K562 (cell line): ENCODE results near the gene SNIP1. TPM values are rescaled to one million over a fixed set of nuclear protein-coding genes. Genes with fewer than 3 reads are reported as not detected.
A peak's percentile ranks its signal among the peaks of the same experiment; 100 is the strongest.

ENCODE experiments used
- CREB3 ChIP-seq: fragments of 450-650 bp; conservative IDR thresholded peaks from 2 replicates; pipeline ENCODE4 v1.6.1; 2016; ENCODE audit warnings: missing genetic modification characterization, low read depth, mild to moderate bottlenecking, missing compliant biosample characterization, moderate library complexity
- ID3 ChIP-seq, 2 experiments: fragments of 250-450 bp in 1 of 2; fragments of 450-650 bp in 1 of 2; sonication (Bioruptor Pico) in 1 of 2; IDR thresholded peaks; 2 replicates each; pipeline versions ENCODE4 v1.6.1 to v1.8.0; 2016 to 2021; ENCODE audit warnings: mild to moderate bottlenecking in 2 of 2, moderate library complexity in 2 of 2, missing compliant biosample characterization in 1 of 2, missing genetic modification characterization in 1 of 2
- KDM1A ChIP-seq, 2 experiments: fragments of 450-650 bp; IDR thresholded peaks; 2 replicates each; pipeline ENCODE4 v1.6.1; 2016; ENCODE audit warnings: mild to moderate bottlenecking in 2 of 2
- RERE ChIP-seq: sonication (generic); formaldehyde crosslinking; IDR thresholded peaks from 2 replicates; pipeline ENCODE4 v1.8.0; 2023; ENCODE audit warnings: missing genetic modification reagents, mild to moderate bottlenecking, borderline replicate concordance
- YY1 ChIP-seq, 3 experiments: IDR thresholded peaks; 2 replicates each; pipeline ENCODE4 v1.6.1; 2011; ENCODE audit warnings: low read length in 2 of 3, mild to moderate bottlenecking in 2 of 3, moderate library complexity in 2 of 3, borderline replicate concordance in 1 of 3, control low read depth in 1 of 3, low read depth in 1 of 3; ENCODE audit not compliant: insufficient read depth in 3 of 3, insufficient replicate concordance in 2 of 3, control insufficient read depth in 1 of 3, insufficient read length in 1 of 3; ENCODE audit errors: extremely low read depth in 1 of 3
- polyA plus RNA-seq, 8 experiments: library from polyadenylated mRNA; depleted of rRNA in 4 of 8; stranded (reverse) in 5 of 8; unstranded in 3 of 8; fragments of >200 nt; fragmentation: Nextera tagmentation in 2 of 8; fragmentation: Illumina TruSeq in 1 of 8; extraction: Ambion mirVana in 2 of 8; extraction: Trizol in 1 of 8; gene quantifications; 2 replicates each; pipeline versions ENCODE4 v1.2.1 to v1.2.3, GENCODE V29; 2011 to 2014; ENCODE audit warnings: inconsistent platforms in 1 of 8, missing spikeins in 1 of 8
- total RNA-seq, 7 experiments: library from RNA; depleted of rRNA in 6 of 7; stranded (reverse); fragments of >200 nt in 6 of 7; fragmentation: Illumina TruSeq in 2 of 7; extraction: Trizol in 2 of 7; gene quantifications; 2 replicates each; pipeline versions ENCODE4 v1.2.1 to v1.2.3, GENCODE V29; 2011 to 2021; ENCODE audit warnings: low replicate concordance in 1 of 7

The SNIP1 gene
- total and polyA plus RNA-seq, 9 of the 15 experiments (the other 6 are each of a cell fraction or from before 2014, with no cell fraction given): 2.9 to 25.9 (median 14.6) TPM

GRCh38 chr1:37513795-37514349, 40.2 kb downstream of the SNIP1 start (continued):
- TF ChIP-seq RERE (CRISPR knock-in tag): no peak
- TF ChIP-seq KDM1A (IDR thresholded peaks at IDR 0.05): no peak
- TF ChIP-seq CREB3 (tag): no peak
- TF ChIP-seq YY1 (IDR thresholded peaks at IDR 0.05; ENCODE audit: borderline replicate concordance in 1 of 3, control insufficient read depth in 1 of 3, extremely low read depth in 1 of 3, insufficient read depth in 3 of 3, insufficient read length in 1 of 3, insufficient replicate concordance in 2 of 3, low read depth in 1 of 3, low read length in 2 of 3): peak in 1 of 3 experiments; percentile 10
- TF ChIP-seq ID3 (CRISPR knock-in tag; IDR thresholded peaks at IDR 0.05): no peak
- TF ChIP-seq ID3 (tag; IDR thresholded peaks at IDR 0.05): no peak
